HepG2 (cell line): Measurements from ENCODE around the gene ATF7IP.

Experiments used
- CBFB ChIP-seq: sonication (generic); formaldehyde crosslinking; IDR thresholded peaks from 2 replicates; pipeline ENCODE4 v1.4.0; 2020; ENCODE audit warnings: missing genetic modification reagents
- CEBPB ChIP-seq: IDR thresholded peaks from 2 replicates; pipeline ENCODE4 v1.6.1; 2011; ENCODE audit warnings: low read depth, low read length, improper control_type of control experiment, borderline replicate concordance
- CTCF ChIP-seq: sonication (generic); formaldehyde crosslinking; IDR thresholded peaks from 2 replicates; pipeline ENCODE4 v1.5.0; 2020; ENCODE audit warnings: mild to moderate bottlenecking, missing genetic modification reagents, moderate library complexity
- FOXA1 ChIP-seq, 2 experiments: fragments of 450-650 bp in 1 of 2; sonication (generic) in 1 of 2; formaldehyde crosslinking in 1 of 2; IDR thresholded peaks; 2 replicates each; pipeline versions ENCODE4 v1.4.0 to v1.6.1; 2016 to 2020; ENCODE audit warnings: missing genetic modification reagents in 1 of 2
- JUN ChIP-seq: sonication (generic); formaldehyde crosslinking; IDR thresholded peaks from 2 replicates; pipeline ENCODE4 v1.4.0; 2020; ENCODE audit warnings: mild to moderate bottlenecking, missing genetic modification reagents
- PHF21A ChIP-seq: sonication (generic); formaldehyde crosslinking; IDR thresholded peaks from 2 replicates; pipeline ENCODE4 v1.5.0; 2020; ENCODE audit warnings: mild to moderate bottlenecking, missing genetic modification reagents
- POLR2A ChIP-seq, 2 experiments: IDR thresholded peaks; 2 replicates each; pipeline ENCODE4 v1.6.1; 2011; ENCODE audit warnings: low read depth in 2 of 2, low read length in 2 of 2, mild to moderate bottlenecking in 1 of 2, moderate library complexity in 1 of 2; ENCODE audit not compliant: insufficient read depth in 1 of 2
- POLR2AphosphoS2 ChIP-seq: IDR thresholded peaks from 2 replicates; pipeline ENCODE4 v1.6.1; 2011; ENCODE audit warnings: low read depth, low read length, improper control_type of control experiment
- SRSF9 ChIP-seq: fragments of 200-400 bp; formaldehyde crosslinking; IDR thresholded peaks from 2 replicates; pipeline ENCODE4 v1.6.1; 2018; ENCODE audit warnings: borderline replicate concordance, mild to moderate bottlenecking, low read depth, low read length; ENCODE audit not compliant: insufficient read depth, poor library complexity, severe bottlenecking
- U2AF2 ChIP-seq: fragments of 200-400 bp; formaldehyde crosslinking; IDR thresholded peaks from 2 replicates; pipeline ENCODE4 v1.6.1; 2017; ENCODE audit warnings: low read depth, mild to moderate bottlenecking, low read length
- ZNF121 ChIP-seq: sonication (generic); formaldehyde crosslinking; IDR thresholded peaks from 2 replicates; pipeline ENCODE4 v1.5.0; 2020; ENCODE audit warnings: mild to moderate bottlenecking, missing genetic modification reagents
- ZNF232 ChIP-seq: sonication (generic); formaldehyde crosslinking; IDR thresholded peaks from 2 replicates; pipeline ENCODE4 v1.4.0; 2020; ENCODE audit warnings: missing genetic modification reagents, borderline replicate concordance
- ZNF552 ChIP-seq: sonication (generic); formaldehyde crosslinking; IDR thresholded peaks from 2 replicates; pipeline ENCODE4 v1.9.0; 2022; ENCODE audit warnings: missing genetic modification reagents, mild to moderate bottlenecking, borderline replicate concordance

GRCh38 chr12:14540801-14541462, 175.4 kb downstream of the ATF7IP start:
- no peak for TF ChIP-seq CBFB (CRISPR knock-in tag)
- TF ChIP-seq CTCF, result no peak
- no peak for TF ChIP-seq ZNF232
- no peak for TF ChIP-seq U2AF2
- no peak for TF ChIP-seq POLR2A (IDR thresholded peaks at IDR 0.05; ENCODE audit: insufficient read depth in 1 of 2, low read depth in 2 of 2, low read length in 2 of 2)
- no peak for TF ChIP-seq CEBPB
- TF ChIP-seq SRSF9, result no peak
- TF ChIP-seq JUN (CRISPR knock-in tag), result no peak
- TF ChIP-seq ZNF552, result no peak
- no peak for TF ChIP-seq FOXA1 (IDR thresholded peaks at IDR 0.05)
- no peak for TF ChIP-seq FOXA1 (CRISPR knock-in tag; IDR thresholded peaks at IDR 0.05)
- TF ChIP-seq POLR2AphosphoS2, result no peak
- TF ChIP-seq ZNF121, result no peak
- TF ChIP-seq PHF21A (CRISPR knock-in tag), result no peak
